HG03039 (cell line): Measurements from ENCODE around the gene OTULIN.

Experiments used
- ATAC-seq: cut with Tn5 transposase; IDR thresholded peaks from one replicate; pipeline ENCODE4 v1.9.1; 2021; ENCODE audit warnings: mild to moderate bottlenecking, moderate library complexity; ENCODE audit not compliant: unreplicated experiment

OTULIN gene

DNA sequence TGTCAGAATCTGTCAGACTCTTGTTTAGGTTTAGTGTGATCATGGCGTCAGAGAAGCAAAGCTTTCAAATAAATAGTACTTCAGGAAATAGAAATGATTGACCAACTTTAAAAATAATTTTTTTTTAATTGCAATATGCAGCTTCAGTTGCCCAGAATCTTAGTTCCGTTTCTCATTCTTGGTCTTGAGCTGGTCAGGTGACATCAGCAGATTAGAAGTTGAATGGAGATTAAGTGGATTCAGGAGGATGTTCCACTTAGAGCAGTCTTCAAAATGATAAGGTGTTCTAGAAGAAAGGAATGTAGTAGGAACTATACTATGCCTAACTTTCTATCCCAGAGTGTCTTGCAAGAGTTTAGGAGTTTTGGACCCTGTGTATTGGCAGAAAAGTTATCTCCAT, 30.6 kb downstream of the OTULIN start:
- no peak for ATAC-seq

DNA sequence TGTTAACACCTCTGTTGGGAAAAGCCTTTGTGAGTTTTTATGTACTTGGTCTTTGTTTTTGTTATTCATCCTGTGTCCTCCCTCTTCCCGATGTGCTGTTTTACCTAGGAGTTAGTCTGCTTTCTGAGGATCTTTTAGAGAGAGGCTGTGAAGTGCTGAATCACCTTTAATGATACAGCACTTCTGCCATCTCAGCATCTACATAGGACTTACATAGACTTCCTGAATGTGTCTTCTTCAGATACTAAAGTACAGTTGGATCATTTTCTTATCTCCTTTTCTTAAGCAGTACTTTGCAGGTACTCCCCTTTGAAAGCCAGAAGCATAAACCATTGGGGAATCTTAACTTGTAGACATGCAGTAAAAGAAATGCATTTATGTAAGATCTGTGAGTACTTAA, 31.5 kb downstream of the OTULIN start:
- no peak for ATAC-seq

DNA sequence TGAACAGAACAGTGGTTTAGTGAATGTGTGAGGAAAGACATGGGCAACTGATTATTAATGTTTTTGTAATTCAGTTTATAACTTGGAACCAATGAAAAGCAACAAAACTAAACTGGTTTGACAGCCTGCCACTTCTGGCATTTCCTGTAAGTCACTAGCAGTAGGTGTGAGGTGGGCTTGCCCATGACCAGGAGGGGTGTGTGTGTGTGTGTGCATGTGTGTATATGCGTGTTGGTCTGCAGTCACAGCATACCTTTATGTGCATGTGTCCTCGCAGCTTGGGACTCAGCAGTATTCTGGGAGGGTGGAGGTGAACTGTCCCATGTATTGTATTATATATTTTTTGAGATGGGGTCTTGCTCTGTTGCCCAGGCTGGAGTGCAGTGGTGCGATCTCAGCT, 32.3 kb downstream of the OTULIN start:
- ATAC-seq: no peak

DNA sequence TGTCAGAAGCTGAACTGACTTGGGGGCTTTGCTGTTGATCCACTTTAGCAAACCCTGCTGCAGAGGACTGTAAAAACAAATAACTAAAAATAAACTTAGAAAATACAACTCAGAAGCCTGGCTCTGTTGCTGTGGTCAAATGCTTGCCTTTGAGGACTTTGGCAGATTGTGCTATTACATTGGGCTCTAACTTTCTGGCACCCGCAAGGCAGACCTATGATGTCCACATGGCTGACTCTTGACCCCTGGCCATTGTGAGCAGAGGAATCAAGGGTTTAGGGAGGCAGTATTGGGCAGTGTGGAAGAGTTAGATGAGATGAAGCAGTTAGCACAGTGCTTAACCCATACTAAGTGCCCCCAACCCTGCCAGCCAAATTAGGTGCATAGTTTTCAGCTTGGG, 34.0 kb downstream of the OTULIN start:
- ATAC-seq: no peak

DNA sequence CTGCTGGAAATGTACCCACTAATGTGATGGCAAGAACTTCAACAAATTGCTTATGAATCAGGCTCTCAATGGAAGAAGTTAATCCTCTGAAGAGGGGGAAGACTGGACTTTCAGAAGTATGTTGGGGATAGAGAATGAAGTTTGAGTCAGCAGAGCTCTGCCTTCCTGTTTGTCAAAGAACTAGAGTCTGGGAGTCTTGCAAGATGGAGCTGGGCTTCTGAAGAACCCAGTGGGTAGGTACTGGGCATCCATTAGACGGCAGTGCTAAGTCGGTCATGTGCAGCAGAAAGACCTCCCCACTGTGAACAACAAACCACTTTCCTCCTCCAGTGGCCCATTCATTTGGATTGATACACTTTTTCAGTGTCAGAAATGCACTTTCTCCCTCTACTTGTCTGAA, 34.6 kb downstream of the OTULIN start:
- ATAC-seq: no peak

DNA sequence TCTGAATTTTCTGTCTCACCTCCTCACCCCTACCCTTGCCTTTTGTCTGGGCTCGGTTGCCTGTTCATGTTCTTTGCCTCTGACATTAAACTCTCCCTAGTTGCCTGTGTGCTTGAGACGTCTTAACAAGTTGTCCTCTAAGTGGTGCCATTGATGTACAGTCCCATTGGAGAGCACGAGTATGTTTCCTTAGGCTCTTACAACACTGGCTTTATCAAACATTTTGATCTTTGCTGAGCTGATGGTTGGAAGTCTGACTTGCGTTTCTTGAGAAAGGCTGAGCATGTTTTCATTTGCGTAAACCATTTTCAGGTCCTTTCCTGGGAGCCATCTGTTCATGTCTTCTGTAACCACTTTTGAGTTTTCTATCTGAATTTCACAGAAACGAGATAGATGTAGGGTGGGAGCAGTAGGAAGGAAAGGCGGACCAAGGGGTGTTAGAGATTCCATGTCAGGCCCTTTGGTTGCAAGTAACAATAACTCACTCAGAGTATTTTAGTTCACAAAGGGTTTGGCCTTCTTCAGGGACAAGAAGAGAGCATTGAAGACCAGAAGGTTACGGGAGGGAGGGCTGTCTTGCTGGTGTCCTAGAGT, 35.4 kb downstream of the OTULIN start:
- no peak for ATAC-seq

DNA sequence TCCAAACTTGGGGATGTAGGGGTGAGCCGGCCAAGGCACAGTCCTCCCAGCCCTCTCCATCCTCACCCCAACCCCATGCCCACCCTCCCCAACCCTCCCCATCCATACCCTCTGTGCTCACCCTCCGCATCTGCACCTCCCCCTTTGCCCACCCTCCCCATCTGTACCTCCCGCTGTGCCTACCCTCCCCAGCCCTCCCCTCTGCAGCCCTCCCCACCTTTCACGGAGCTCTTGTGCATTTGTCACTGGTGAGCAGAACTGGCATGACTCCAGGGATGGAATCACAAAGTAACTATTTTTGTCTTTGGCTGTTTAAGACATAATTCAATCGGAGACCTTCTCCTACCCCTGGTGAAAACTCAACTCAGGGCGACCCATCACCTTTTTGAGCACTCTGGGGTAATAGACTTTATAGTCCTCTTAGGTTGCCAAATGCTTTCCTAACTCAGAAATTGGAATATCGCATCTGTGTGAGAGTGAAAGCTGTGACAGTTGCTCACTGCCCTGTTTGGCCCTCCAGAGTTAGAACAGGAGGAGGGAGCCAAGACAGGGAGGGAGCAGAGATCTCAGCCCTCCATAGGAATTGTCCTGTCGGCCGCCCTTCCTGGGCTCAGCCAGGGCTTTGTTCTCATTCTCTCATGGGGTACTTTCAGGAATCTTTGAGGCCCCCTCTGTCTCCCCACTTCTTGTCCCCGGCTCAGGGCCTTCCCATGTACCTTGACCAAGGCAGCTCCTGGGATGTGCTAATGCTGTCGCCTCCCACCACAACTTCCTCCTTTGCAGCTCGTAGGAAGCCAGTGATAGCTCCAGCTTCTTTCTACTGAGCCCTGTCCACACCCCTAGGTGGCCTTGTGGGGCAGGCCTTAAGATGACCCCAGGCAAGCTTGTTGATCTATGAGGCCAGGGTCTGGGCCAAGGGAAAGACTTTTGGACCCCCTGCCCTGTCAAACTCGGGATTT, 36.2 kb downstream of the OTULIN start:
- ATAC-seq: no peak

DNA sequence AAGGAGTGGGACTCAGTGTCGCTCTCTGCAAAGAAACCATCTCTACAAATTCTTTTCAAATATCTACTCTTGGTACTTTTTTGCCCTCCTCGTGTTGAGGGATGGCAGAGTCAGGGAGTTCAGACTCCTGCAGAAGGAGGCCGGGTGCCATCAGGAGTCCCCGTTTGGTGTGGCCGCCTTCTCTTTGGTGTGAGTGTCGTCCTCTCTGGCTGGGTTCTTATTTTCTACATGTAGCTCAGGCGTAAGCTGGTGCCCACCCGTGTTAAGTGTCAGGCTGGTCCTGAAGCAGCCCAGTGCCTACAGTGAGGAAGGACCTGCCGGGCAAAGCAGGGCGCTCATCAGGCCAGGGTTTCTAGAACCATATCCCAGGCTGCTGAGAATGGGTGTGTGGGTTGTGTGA, 37.0 kb downstream of the OTULIN start:
- ATAC-seq: no peak

DNA sequence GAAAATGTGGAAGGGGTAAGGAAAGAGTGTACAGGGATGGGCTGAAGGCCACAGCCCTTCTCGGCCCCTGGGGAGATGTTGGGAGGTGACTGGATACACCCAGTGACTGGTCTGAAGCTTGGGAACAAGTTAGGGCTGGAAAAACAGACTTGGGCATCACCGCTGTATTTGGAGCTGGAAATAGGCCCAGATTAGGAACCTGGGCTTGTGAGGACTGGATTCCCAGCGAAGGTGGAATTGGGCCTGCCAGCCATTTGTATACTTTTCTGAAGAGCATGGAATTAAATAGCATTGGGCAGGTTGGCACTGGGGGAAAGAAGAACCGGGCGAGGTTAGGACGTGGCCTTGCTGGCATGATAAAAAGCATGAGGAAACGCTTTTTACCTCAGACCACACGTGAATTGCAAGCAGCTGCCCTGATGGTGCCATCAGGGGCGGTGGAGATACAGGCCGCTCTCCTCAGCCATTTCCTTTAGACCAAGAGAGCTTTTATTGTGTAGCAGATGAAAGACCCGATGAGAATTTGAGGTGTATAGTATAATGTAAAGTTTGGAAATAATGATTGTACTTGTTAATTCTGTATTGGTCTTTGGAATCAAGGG, 37.8 kb downstream of the OTULIN start:
- no peak for ATAC-seq

DNA sequence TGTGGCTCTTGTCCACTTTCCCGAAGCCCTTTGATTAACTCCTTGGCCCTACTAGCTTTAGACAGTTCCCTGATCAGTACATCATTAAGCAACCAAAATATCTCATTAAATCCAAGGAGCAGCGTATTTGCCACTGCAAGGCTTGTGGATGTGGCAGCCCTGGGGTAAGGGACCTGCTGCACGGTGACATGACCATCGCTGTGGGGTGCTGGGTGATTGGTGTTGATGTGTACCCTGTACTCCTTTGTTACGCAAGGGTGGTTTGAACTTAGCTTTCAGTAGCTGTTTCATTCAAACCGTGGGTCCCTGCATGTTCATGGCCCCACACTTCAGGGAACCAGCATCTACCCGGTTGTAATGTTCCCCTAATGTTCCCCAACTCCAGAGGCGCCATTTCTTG, 41.0 kb downstream of the OTULIN start:
- no peak for ATAC-seq

DNA sequence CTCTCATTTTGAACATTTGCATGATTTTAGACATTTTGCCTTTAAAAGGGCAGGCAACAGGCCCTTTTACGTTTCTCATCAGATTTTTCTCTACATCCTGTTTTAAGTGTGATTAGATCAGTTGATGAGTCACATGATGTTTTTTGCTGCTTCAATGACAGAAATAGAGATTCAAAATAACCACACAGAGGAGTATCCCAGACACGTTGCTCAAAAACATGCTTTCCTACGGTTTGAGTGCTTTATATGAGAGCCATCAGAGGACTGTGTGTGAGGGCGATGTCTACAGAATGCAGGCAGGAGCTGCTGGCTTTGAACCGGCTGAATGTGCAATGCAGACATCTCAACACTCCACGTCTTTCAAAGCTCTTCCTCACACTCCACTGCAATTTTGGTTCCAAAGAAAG, 42.1 kb downstream of the OTULIN start:
- no peak for ATAC-seq

DNA sequence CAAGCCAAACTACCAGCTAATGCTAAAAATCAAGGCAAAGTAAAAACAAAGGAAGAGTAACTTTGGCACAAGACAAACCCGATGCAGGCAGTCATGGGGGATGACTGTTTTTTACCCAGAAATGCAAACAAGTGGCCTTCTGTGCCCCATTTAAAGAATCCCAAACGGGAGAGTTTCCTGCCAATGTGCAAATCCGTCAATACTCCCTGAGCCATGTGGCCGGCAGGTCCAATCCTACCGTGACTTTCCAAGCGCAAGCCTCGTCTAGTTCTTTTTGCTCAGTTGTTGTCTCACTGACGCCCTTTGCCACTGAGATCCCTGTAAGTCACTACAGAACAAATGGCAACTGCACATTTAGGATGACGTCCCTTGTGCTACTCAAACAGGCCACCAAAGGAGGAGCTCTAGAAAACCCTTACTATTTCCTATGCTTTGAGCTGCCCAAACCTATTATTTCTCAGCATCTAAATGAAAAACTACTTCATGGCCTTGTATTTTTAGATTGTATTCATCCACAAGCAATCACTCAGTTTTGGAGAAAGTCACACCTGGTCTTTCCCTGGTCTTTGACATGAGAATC, 43.4 kb downstream of the OTULIN start:
- ATAC-seq: no peak

DNA sequence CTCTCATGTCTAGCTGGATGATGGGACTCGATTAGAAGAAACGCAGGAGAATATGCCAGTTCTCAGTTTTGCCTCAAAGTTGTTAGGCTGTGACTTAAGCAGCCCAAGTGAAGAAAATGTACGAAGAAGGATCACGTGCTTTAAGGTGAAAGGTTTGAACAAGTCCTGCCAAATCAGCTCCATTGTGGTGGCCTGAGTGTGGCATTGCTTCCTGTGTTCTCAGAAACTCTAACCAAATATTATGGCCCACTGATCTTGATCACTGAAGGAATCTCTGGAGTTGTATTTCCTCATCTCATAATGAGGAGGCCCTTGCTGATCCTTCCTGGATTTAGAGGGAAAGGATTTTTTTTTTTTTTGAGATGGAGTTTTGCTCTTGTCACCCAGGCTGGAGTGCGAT, 44.0 kb downstream of the OTULIN start:
- ATAC-seq: no peak

DNA sequence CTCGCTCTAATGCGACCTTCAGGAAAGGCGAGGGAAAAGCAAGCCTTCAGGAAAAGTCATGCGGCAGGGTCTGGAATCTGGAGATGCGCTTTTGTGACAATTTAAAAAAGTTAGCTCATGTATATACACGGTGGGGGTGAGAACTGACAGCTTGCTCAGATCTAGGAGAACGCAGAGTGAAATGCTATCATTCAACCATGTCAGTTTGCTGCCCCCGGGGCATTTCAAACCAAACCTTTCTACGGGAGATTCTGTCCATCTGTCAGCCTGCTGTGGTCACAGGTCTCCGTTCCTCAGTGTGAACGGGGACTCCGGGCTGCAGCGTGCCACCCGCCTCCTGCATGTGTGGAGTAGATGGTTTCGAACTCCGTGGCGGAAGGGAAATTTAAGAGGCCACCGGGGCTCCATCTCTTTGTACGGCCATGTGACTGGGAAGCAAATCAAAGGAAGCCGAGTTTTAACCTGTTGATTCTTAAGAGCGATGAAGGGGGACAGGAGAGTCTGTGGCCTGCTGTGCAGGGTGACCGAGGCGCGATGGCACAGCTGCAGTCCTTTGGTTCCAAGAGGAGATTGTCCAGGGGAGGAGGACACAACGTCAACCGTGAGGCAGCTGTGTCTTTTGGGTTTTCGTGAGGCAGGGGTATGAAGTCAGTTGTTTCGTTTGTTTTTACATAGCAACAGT, 45.9 kb downstream of the OTULIN start:
- ATAC-seq: no peak

DNA sequence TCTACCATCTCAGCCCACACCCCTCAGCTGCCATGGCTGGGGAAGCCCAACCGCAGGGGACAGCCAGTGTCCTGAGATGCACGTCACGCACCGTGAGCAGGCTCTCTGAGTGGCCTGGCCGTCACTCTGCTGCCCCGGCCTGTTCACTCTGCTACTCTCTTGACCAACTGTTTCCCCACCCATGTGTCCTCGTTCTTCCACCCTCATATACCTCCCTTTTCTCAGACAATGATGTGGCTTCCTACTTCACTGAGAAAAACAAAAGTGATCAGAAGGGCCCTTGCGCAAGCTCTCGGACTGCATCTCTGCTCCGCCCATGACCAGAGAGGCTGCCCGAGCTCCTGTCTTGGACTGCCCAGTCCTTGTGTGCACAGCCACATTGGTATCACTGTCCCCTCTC, 47.6 kb downstream of the OTULIN start:
- ATAC-seq: no peak

DNA sequence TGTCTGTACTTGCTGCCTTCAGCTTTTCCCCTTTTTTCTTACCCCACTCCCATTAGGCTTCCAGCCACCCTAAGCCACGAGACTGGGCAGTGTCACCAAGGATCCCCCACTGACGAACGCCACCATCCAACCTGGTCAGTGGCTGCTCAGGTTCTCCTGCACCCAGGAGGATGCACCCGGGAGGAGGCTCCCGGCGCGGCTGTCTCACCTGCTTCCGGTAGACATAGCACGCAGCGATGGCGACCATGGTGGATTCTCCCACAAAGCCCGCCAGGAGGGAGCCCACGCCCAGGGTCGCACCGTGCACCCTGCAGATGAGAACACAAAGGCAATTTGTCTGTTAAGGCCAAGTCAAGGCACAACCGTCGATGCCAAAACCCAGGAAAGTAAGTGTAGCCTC, 48.1 kb downstream of the OTULIN start:
- no peak for ATAC-seq

DNA sequence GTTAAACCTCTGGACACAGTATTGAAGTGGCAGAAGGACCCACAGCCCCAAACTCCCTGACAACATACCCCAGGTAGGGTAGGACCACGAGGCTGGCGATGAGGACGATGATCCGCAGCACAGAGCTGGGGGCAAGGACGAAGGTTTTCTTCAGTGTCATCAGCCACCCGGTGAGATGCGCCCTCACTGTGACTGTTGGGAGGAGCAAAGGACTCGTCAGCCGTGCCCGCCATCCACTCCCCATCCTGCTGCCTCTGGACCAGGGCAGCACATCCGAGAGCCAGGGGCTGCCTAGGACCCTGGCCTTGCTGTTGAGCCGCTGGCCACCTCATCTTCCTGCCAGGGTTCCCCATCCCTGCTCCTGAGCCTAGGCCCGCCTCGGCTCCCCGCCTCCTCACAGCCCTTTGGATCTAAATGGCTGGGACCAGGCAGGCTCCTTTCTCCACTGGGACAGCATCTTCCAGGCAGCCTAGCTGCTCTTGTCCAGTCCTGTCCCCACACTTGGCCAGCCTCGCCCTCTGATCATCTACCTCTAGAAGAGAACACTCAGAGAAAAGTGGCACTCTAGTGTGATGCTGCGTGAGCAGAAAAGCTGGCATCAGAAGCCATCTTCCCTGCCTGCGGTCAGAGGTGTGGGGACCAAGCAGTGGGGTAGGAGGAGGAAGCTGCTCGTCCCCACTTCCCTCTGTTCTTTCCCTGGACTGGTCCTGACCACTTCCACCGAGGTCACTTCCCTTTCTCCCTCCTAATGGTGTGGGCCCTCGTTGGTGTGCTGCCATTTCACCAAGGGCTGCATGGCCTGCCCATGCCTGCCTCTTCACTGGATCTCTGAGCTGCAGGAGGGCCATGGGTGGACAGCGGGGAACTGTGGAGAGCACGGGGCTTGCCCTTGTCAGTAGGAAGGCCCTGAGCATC, 49.2 kb downstream of the OTULIN start:
- ATAC-seq: no peak

DNA sequence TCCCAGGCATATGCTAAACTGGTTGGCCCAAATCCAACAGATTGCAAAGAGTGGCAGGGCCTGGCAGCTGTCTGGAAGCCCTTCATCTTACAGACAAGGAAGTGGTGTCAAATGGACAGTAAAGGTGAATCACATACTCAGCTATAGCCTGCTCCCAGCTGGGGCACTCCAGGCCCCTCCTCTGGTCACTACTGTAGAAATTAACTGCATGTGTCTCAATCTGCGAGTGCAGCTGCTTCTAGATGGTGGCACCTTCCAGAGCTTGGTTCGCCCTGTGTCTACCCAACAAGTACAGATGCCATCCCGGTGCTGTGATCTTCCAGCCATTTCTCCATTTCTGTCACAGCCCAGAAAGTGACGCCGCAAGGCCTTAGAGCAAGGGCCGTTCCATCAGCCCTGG, 50.2 kb downstream of the OTULIN start:
- no peak for ATAC-seq

DNA sequence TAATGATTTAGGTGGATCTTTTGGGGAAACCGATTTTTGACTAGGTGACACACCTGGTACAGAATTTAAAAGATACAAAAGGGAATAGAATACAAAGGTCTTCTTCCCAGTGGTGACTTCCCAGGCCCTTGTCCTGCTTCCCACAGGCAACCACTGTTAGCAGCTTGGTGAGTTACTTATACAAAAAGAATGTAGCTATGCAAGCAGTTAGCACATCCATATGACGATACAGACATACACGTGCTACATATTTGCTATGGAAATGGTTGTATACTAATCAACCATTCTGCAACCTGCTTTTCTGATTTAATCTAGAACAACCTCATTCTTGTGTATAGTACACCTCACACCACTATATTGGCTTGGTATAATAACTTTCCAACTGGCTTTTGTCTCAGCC, 51.0 kb downstream of the OTULIN start:
- ATAC-seq: no peak
